Ramos (cell line): Measurements from ENCODE around the gene SGMS1.
"Not testable (repeated sequence)": the region's sequence is repeated elsewhere in the genome, so short reads cannot be mapped to it uniquely, and the experiment has no call there.

Experiments used
- in situ Hi-C: fragments of 300-500 bp; cut with MboI; formaldehyde crosslinking; loops from one replicate; pipeline ENCODE4 v1.14.3; 2022; ENCODE audit warnings: low sequenced_read_pairs; ENCODE audit not compliant: unreplicated experiment

SGMS1 gene

DNA sequence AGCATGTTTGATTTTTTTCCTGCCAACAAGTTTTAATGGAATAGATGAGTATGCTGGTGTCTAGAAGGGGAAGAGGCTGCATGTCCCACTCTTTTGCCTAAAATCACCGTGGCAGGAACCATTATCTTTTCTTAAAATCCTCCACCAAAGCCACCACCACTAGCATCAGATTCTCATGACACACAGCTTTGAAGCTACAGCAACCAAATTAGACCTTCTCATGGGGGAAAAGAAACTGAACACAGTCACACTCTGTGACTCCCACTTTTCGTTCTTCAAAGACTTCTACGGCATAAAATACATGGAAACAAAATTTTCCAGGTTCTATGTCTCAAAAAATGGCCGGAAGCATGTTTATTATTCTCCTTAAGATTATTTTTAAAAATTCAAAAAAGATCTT lies 81.8 kb downstream of the SGMS1 start:
- in situ Hi-C loops: no loop called here

DNA sequence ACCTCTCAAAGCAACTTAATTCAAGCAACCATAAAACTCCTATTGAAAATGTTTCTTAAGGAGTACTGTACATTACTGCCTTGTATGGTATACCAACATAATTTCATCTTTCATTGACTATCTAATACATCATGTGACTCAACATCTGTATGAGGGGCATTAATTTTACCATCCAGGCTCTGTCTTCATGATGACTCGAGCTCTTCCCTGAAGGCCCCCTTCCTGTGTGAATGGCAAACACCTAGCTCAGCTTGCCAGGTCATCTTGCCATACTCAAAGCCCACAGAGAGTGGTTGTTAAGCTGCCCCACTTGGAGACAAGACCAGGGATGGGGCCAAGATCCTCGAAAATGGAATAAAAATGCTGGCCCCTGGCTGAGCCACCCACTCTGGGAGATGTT lies 82.4 kb downstream of the SGMS1 start:
- in situ Hi-C loops: no loop called here

DNA sequence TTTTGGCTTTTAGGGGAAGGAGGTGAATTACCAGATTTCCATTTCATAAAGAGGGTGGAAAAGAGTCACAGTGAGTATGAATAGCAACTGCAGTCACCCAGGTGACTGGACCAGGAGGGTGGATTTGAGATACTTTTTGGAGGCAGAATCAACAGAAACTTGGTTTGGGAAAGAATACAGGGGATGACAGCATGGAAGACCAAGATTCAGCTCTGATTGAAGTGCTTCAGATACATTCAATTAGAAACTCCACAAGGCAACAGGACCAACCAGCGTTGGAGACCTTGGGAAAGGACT lies 83.0 kb downstream of the SGMS1 start:
- in situ Hi-C loops: no loop called here

GRCh38 chr10:50540069-50540825 lies 83.5 kb downstream of the SGMS1 start:
- in situ Hi-C loops: no loop called here

DNA sequence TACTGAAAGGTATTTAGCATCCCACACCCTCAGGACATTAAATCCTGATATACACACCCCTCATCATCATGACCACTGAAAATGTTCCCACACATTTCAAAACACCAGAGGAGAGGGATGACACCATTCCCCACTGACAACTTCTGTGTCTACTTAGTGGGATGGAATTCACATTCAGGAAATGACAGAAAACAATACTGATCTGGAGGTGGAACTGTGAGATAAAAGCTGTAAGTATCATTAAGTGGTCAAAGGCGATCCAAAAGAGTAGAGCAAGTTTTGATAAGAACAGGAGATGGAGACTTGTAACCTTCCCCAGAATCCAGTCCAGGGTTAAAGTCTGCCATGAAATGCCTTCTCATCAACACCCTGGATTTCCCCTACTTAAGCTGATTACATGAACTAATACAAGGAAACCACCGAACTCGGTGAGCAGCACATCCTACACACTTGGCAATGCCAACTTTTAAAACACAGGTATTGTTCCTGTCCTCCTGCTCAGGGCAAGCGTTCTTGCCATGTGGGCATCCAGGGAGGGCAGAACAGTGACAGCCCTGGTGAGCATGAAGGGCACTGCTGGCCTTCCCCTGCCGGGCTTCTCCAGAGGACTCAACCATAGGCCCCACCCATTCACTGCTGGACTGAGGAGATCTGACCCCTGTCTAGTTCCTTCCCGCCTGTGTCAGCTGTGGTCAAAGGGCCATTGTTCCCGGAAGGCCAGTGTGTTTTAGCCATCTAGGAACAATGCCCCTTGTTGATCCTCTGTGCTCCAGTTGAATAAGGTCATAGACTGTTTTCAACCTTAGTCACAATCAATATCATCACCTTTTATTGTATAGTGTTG lies 85.0 kb downstream of the SGMS1 start:
- in situ Hi-C loops: no loop called here

GRCh38 chr10:50536617-50537240 lies 87.0 kb downstream of the SGMS1 start:
- in situ Hi-C loops: no loop called here

- in situ Hi-C loops: not testable (repeated sequence)
Observed at GRCh38 chr10:50534748-50535376, 88.9 kb downstream of the SGMS1 start.

GRCh38 chr10:50533296-50533695 lies 90.5 kb downstream of the SGMS1 start:
- in situ Hi-C loops: no loop called here

DNA sequence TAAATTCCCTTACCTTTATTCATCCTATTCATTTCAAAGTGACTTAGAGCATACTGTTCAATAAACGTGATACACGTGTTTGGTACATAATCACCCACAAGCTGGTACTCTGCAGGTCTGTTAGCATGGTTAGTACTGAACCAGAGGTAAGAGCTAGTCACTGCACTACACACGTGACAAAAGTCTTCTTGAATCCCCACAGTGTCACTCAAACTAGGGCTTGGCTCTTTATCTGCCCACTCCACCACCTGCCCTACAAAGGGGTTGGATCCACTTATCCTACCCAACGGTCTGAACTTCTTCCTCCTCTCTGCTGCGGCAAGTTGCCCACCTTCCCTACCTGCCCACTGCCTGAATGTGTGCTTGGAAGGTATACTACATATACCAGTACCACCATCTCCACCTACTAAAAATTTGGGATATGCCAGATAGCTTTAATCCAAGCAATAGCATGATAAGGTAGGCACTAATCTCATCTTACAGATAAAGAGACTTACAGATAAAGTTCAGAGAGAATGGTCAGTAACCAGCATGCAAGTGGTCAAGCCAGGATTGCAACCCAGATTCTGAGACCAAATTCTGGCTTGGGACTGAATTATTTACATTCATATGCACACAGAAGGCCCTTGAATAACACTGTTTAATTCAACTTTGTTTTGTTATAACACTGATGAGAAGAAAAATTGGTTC lies 92.2 kb downstream of the SGMS1 start:
- in situ Hi-C loops: no loop called here

DNA sequence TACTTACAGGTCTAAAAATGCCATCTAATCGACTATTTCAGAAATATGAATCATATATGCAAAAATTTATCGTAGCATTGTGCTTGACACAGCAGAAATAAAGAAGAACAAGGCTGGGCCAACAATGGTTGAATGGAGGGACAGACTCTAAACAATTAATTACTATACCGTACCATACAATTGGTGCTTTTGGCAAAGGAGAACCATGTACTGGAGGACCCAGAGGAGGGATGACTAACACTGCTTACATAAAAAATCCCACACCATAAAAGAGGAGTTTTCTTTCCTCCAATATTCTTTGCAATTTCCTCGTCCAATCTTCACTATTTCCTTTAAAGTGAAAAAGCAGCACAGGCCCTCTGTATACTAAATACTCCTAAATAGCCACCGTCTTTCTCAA lies 94.1 kb downstream of the SGMS1 start:
- in situ Hi-C loops: no loop called here

- in situ Hi-C loops: no loop called here
Observed at GRCh38 chr10:50528206-50528605, 95.5 kb downstream of the SGMS1 start.

- in situ Hi-C loops: no loop called here
Observed at GRCh38 chr10:50527442-50528043, 96.2 kb downstream of the SGMS1 start.

DNA sequence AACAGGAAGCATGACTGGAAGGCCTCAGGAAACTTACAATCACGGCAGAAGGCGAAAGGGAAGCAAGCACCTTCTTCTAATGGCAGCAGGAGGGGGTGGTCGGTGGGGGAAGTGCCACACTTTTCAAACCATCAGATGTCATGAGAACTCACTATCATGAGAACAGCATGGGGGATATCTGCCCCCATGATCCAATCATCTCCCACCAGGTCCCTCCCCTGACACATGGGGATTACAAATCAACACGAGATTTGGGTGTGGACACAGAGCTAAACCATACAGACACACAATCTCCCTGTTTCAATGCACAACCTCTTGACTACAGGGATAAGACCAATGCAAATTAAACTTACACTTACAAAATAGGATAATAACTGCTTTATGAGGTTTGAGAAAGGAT lies 97.6 kb downstream of the SGMS1 start:
- in situ Hi-C loops: no loop called here

GRCh38 chr10:50523357-50523756 lies 100.4 kb downstream of the SGMS1 start:
- in situ Hi-C loops: no loop called here

GRCh38 chr10:50522908-50523307 lies 100.8 kb downstream of the SGMS1 start:
- in situ Hi-C loops: no loop called here

DNA sequence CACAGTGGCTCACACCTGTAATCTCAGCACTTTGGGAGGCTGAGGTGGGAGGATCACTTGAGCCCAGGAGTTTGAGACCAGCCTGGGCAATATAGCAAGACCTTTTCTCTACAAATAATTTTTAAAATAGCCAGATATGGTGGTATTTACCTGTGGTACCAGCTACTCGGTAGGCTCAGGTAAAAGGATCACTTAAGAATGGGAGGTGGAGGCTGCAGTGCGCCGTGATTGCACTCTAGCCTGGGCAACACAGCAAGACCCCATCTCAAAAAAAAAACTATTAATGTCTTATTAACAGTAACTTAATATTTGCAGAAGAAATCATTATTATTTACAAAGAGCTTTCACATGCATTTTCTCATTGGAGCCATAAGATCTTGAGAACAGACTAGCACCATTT lies 103.6 kb downstream of the SGMS1 start:
- in situ Hi-C loops: no loop called here

DNA sequence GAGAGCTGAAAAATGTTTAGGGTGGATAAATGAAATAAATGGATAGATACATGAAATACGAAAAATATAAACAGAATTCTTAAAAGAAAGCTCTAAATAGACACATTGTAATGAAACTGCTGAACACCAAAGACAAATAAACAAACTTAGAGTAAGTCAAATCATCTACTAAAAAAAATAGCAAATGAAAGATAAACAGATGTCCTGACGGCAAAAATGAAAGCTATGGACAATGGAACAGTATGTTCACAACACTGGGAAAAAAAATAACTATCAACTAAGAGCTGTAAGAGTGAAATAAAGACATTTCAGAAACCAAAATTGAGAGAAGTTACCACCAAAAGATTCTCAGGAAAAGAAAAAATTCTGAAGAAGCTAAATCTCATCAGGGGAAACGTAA lies 106.1 kb downstream of the SGMS1 start:
- in situ Hi-C loops: no loop called here

- in situ Hi-C loops: no loop called here
Observed at GRCh38 chr10:50516171-50516570, 107.6 kb downstream of the SGMS1 start.

- in situ Hi-C loops: no loop called here
Observed at GRCh38 chr10:50515420-50515819, 108.3 kb downstream of the SGMS1 start.

GRCh38 chr10:50514995-50515394 lies 108.8 kb downstream of the SGMS1 start:
- in situ Hi-C loops: no loop called here
